ENCODE results near the gene XPO5. TPM values are rescaled to one million over a fixed set of nuclear protein-coding genes. Genes with fewer than 3 reads are reported as not detected.
"Not testable (repeated sequence)": the region's sequence is repeated elsewhere in the genome, so short reads cannot be mapped to it uniquely, and the experiment has no call there.

Gene XPO5
- total RNA-seq, 1 donor from 2014 or later: 54.8 TPM

DNA sequence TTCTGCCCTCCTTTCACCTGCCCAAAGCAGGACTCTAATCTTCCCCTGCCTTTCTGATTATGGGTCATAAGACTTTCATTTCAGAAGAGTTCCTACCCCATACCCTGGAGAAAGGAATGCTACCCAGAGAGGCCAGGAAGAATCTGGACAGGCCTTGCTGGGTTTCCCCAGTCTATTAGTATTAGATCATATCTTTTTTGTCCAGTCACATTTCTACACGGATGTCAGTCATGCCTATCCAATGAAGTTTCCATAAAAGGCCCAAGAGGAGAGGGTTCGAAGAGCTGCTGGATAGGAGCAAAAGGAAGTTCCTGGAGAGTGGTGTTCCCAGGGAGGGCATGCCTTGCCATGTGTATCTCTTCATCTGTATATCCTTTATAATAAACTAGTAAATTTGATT is 3.3 kb upstream of the XPO5 start:
- TF ChIP-seq, protein P1, sequence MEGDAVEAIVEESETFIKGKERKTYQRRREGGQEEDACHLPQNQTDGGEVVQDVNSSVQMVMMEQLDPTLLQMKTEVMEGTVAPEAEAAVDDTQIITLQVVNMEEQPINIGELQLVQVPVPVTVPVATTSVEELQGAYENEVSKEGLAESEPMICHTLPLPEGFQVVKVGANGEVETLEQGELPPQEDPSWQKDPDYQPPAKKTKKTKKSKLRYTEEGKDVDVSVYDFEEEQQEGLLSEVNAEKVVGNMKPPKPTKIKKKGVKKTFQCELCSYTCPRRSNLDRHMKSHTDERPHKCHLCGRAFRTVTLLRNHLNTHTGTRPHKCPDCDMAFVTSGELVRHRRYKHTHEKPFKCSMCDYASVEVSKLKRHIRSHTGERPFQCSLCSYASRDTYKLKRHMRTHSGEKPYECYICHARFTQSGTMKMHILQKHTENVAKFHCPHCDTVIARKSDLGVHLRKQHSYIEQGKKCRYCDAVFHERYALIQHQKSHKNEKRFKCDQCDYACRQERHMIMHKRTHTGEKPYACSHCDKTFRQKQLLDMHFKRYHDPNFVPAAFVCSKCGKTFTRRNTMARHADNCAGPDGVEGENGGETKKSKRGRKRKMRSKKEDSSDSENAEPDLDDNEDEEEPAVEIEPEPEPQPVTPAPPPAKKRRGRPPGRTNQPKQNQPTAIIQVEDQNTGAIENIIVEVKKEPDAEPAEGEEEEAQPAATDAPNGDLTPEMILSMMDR (IDR thresholded peaks at IDR 0.05; ENCODE audit: insufficient read depth, low read length, poor library complexity, severe bottlenecking): no peak
- H3K36me3 ChIP-seq (ENCODE audit: control insufficient read depth, insufficient read depth, low read length): no peaks in the 10 kb centered on the region
- peak; percentile 32 for DNase-seq (ENCODE audit: low read depth)
- H3K4me3 ChIP-seq (ENCODE audit: low read depth, low read length): no peak overlapping the region
- no peaks in the 10 kb centered on the region for H3K27me3 ChIP-seq (ENCODE audit: control insufficient read depth, insufficient read depth, low read length)

DNA sequence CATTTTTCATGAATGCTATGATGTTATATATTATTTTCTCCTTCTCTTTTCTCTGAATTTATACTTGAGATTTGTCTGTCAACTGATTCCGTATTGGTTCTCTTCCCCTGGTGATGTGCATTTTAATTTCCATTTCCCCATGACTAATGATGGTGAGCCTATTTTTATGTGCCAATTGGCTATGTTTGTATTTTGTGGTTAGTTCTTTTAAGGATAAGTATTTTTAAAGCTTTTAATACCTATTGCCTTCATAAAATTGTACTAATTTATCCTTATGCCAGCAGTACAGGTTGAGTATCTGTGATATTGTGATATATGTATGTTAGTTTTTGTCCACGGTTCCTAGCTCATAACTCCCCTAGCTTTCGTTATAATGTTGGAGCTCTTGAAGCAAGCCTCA is 2.9 kb upstream of the XPO5 start:
- no peak overlapping the region for H3K4me3 ChIP-seq (ENCODE audit: low read depth, low read length)
- TF ChIP-seq, protein P1 (IDR thresholded peaks at IDR 0.05; ENCODE audit: insufficient read depth, low read length, poor library complexity, severe bottlenecking): no peak
- no peaks in the 10 kb centered on the region for H3K27me3 ChIP-seq (ENCODE audit: control insufficient read depth, insufficient read depth, low read length)
- no peak for DNase-seq (ENCODE audit: low read depth)
- no peaks in the 10 kb centered on the region for H3K36me3 ChIP-seq (ENCODE audit: control insufficient read depth, insufficient read depth, low read length)

DNA sequence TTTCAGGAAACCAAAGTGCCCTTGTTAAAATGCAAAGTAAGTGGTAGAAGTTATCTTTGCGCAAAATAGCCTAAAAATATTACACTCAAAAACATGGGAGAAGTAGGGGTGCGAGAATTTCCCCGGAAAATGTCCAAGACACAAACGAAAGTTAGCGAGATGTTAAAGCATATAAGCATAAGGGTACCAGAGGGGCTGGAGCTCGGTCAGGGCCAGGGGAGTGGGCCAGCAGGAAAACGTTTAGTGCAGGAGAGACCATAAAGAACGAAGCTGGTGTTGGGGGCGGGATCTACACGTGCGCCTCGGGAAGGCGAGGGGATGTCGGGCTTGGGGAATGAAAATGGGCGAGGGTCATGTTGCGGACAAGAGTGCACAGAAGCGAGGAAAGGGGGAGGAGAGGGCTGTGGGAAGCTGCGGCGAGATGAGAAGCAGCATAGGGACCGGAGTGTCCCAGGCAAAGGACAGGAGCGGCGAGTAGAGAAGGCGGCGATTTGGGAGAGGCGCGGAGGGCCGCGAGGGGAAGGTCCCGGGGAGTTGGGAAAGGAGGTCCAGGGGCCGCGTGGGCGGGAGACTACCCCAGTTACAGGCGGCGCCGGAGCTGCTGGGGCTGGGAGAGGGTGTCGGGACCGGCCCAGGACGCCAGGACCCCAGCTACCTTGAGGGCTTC is 600 bp downstream of the XPO5 start:
- Histone ChIP-seq H3K36me3 (ENCODE audit: control insufficient read depth, insufficient read depth, low read length) (peaks cover 1% of the 10 kb centered on the region), H3K27me3 (ENCODE audit: control insufficient read depth, insufficient read depth, low read length) (no peaks in the 10 kb centered on the region), H3K4me3 (ENCODE audit: low read depth, low read length) (peak overlapping the region; percentile 100)
- DNase-seq (ENCODE audit: low read depth): no peak
- TF ChIP-seq, protein P1 (IDR thresholded peaks at IDR 0.05; ENCODE audit: insufficient read depth, low read length, poor library complexity, severe bottlenecking): no peak

DNA sequence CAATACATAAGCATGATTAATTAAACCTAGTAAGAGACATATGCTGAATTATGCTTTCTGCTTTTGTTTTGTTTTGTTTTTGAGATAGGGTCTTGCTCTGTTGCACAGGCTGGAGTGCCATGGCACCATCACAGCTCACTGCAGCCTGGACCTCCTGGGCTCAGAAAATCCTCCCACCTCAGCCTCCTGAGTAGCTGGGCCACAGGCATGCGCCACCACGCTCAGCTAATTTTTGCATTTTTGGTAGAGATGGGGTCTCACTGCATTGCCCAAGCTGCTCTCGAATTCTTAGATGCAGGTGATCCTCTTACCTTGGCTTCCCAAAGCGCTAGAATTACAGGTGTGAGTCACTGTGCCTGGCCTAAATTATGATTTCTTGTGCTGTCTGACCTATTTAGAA is 3.8 kb downstream of the XPO5 start:
- Histone ChIP-seq H3K4me3 (ENCODE audit: low read depth, low read length) (no peak overlapping the region), H3K36me3 (ENCODE audit: control insufficient read depth, insufficient read depth, low read length) (peaks cover 5% of the 10 kb centered on the region), H3K27me3 (ENCODE audit: control insufficient read depth, insufficient read depth, low read length) (no peaks in the 10 kb centered on the region)
- TF ChIP-seq, protein P1 (IDR thresholded peaks at IDR 0.05; ENCODE audit: insufficient read depth, low read length, poor library complexity, severe bottlenecking): no peak
- no peak for DNase-seq (ENCODE audit: low read depth)

DNA sequence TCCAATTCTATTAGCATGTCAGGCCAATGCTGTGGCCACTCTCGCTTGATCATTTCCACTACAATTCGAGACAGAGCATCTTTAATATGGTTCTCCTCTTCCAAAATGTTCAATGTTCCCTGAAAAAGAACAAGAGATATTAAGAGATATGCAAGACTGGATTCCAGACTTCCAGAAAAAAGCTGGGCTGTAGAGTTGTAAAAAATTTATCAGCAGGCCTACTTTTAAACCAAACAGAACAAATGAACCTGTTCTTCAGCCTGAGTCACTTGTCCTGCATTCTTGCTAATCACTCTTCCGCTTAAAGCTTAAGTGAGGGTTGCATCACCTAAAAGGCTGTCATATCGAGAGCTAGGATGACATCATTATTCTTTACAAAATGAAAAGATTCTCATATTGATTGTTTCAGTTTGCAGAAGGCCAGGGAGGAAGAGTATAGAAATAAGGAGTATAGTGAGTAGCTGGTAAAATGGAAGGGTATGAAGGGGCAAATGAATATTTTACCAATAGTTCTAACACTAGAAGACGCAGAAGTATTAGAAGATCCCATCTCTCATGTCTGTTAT is 4.9 kb downstream of the XPO5 start:
- H3K27me3 ChIP-seq (ENCODE audit: control insufficient read depth, insufficient read depth, low read length): no peaks in the 10 kb centered on the region
- TF ChIP-seq, protein P1 (IDR thresholded peaks at IDR 0.05; ENCODE audit: insufficient read depth, low read length, poor library complexity, severe bottlenecking): no peak
- DNase-seq (ENCODE audit: low read depth): peak; percentile 88
- no peak overlapping the region for H3K4me3 ChIP-seq (ENCODE audit: low read depth, low read length)
- H3K36me3 ChIP-seq (ENCODE audit: control insufficient read depth, insufficient read depth, low read length): peaks cover 5% of the 10 kb centered on the region

DNA sequence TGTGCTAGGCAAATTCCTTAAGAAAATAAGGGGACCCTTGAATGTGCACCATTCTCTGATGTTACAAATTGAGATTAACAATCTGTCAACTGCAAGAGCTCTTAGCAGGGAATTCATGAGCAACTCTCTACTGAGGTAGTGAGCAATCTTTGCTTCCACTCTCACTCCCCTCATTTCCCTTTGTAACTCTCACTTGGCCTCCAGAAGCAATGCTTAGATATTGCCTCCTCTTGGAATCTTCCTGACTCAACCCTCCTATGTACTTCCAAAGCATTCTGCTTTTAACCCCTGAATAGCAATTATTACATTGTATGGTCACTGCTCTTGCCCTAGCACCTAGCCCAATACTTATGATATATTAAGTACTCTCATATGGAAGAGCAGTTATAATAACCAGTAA is 16.5 kb downstream of the XPO5 start:
- Histone ChIP-seq H3K4me3 (ENCODE audit: low read depth, low read length) (no peak overlapping the region), H3K27me3 (ENCODE audit: control insufficient read depth, insufficient read depth, low read length) (no peaks in the 10 kb centered on the region), H3K36me3 (ENCODE audit: control insufficient read depth, insufficient read depth, low read length) (peaks cover 3% of the 10 kb centered on the region)
- TF ChIP-seq, protein P1 (IDR thresholded peaks at IDR 0.05; ENCODE audit: insufficient read depth, low read length, poor library complexity, severe bottlenecking): no peak
- no peak for DNase-seq (ENCODE audit: low read depth)

DNA sequence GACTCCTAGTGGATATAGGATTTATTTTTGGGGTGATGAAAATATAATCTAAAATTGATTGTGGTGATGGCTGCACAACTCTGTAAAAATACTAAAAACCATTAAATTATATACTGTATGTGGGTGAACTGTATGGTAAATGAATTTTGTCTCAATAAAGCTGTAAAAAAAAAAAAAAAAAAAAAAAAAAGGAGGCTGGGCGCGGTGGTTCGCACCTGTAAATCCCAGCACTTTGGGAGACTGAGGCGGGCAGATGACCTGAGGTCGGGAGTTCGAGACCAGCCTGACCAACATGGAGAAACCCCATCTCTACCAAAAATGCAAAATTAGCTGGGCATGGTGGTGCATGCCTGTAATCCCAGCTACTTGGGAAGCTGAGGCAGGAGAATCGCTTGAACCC is 18.2 kb downstream of the XPO5 start:
- H3K36me3 ChIP-seq (ENCODE audit: control insufficient read depth, insufficient read depth, low read length); DNase-seq (ENCODE audit: low read depth); H3K4me3 ChIP-seq (ENCODE audit: low read depth, low read length); H3K27me3 ChIP-seq (ENCODE audit: control insufficient read depth, insufficient read depth, low read length): not testable (repeated sequence)

All from kidney epithelial cell (primary cell).